Neural progenitor cell (in vitro differentiated cells): ENCODE data around the gene ABHD2. TPM values are rescaled to one million over a fixed set of nuclear protein-coding genes. Genes with fewer than 3 reads are reported as not detected.

Experiments used
- DNase-seq: peaks from one replicate; pipeline ENCODE4 v3.0.0-alpha.2; 2016; ENCODE audit warnings: low spot score
- H2AFZ ChIP-seq: fragments of 200-600 bp; sonication (generic); replicated peaks from 2 replicates; pipeline ENCODE4 v1.6.1; 2016; ENCODE audit warnings: antibody characterized with exemption
- H3F3A ChIP-seq: fragments of 200-600 bp; sonication (generic); 2 replicates; pipeline ENCODE4 v1.6.1; 2016; ENCODE audit warnings: antibody characterized with exemption, low read depth
- H3K27ac ChIP-seq: fragments of 200-600 bp; sonication (generic); 2 replicates; pipeline ENCODE4 v1.5.1; 2016; ENCODE audit warnings: mild to moderate bottlenecking
- H3K27me3 ChIP-seq: fragments of 200-600 bp; sonication (generic); 2 replicates; pipeline ENCODE4 v1.6.1; 2016; ENCODE audit warnings: mild to moderate bottlenecking, moderate library complexity
- H3K36me3 ChIP-seq: fragments of 200-600 bp; sonication (generic); 2 replicates; pipeline ENCODE4 v1.5.1; 2016
- H3K4me1 ChIP-seq: fragments of 200-600 bp; sonication (generic); 2 replicates; pipeline ENCODE4 v1.6.1; 2016; ENCODE audit warnings: mixed run types
- H3K4me2 ChIP-seq: fragments of 200-600 bp; sonication (generic); 2 replicates; pipeline ENCODE4 v1.6.1; 2016
- H3K4me3 ChIP-seq: fragments of 200-600 bp; sonication (generic); 2 replicates; pipeline ENCODE4 v1.5.1; 2016
- H3K79me2 ChIP-seq: fragments of 200-600 bp; sonication (generic); 2 replicates; pipeline ENCODE4 v1.6.1; 2016; ENCODE audit warnings: low read depth
- H3K9ac ChIP-seq: fragments of 200-600 bp; sonication (generic); 2 replicates; pipeline ENCODE4 v1.6.1; 2016
- H3K9me3 ChIP-seq: fragments of 200-600 bp; sonication (generic); 2 replicates; pipeline ENCODE4 v1.5.1; 2016; ENCODE audit warnings: low read depth
- H4K20me1 ChIP-seq: fragments of 200-600 bp; sonication (generic); 2 replicates; pipeline ENCODE4 v1.6.1; 2016; ENCODE audit warnings: low read depth
- H3K27ac Mint-ChIP-seq: 3 replicates; pipeline ENCODE4 v1.8.0; 2021; ENCODE audit warnings: mixed read lengths
- H3K27me3 Mint-ChIP-seq: 2 replicates; pipeline ENCODE4 v1.8.0; 2022; ENCODE audit warnings: low read depth, mild to moderate bottlenecking, inconsistent platforms, moderate library complexity, mixed read lengths; ENCODE audit not compliant: insufficient read depth
- H3K36me3 Mint-ChIP-seq: 3 replicates; pipeline ENCODE4 v1.8.0; 2021; ENCODE audit warnings: mixed read lengths
- H3K4me1 Mint-ChIP-seq: 3 replicates; pipeline ENCODE4 v1.8.0; 2021; ENCODE audit warnings: mixed read lengths
- H3K4me3 Mint-ChIP-seq: 3 replicates; pipeline ENCODE4 v1.8.0; 2021; ENCODE audit warnings: mild to moderate bottlenecking, moderate library complexity, mixed read lengths
- H3K9me3 Mint-ChIP-seq: 3 replicates; pipeline ENCODE4 v1.8.0; 2020; ENCODE audit warnings: mixed read lengths
- EZH2 ChIP-seq: fragments of 200-600 bp; sonication (generic); IDR thresholded peaks from 2 replicates; pipeline ENCODE4 v1.6.1; 2017; ENCODE audit warnings: antibody characterized with exemption, mild to moderate bottlenecking, moderate library complexity
- EZH2phosphoT487 ChIP-seq: fragments of 200-600 bp; sonication (generic); IDR thresholded peaks from 2 replicates; pipeline ENCODE4 v1.6.1; 2017; ENCODE audit warnings: antibody characterized with exemption
- total RNA-seq: library from RNA; depleted of rRNA; stranded (reverse); fragments of >200 nt; gene quantifications from 2 replicates; pipeline ENCODE4 v1.2.3, GENCODE V29; 2015; ENCODE audit warnings: low replicate concordance
- TF ChIP-seq, protein P1 (sequence below): fragments of 200-600 bp; sonication (generic); IDR thresholded peaks from 2 replicates; pipeline ENCODE4 v1.5.1; 2017; ENCODE audit warnings: antibody characterized with exemption, mild to moderate bottlenecking

The ABHD2 gene
- total RNA-seq, 1 donor from 2014 or later, result 10.9 TPM

DNA sequence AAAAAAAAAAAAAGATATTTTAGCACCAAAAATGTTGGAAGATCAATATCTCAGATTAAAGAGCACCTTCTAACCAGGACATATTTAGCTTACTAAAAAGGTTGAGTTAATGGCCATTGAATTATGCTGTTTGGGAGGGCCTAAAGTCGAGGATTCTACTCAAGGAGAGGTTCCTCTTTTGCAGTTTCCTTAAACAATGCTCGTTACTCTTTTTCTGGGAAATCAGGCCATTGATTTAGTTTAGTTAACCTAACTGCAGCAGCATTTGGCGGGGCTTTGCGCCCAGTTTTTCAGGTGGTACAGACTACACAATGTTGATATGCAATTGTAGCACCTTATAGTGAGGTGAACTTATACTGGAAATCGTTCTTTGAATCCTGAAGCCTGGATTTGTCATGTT, 6.8 kb downstream of the ABHD2 start:
- H3F3A ChIP-seq, result no peaks in the 10 kb centered on the region
- H3K4me1 ChIP-seq, result peaks cover 12% of the 10 kb centered on the region
- Mint-ChIP-seq H3K36me3 (no peaks in the 10 kb centered on the region), H3K27me3 (peaks cover 3% of the 10 kb centered on the region), H3K27ac (no peak overlapping the region), H3K4me3 (no peak overlapping the region), H3K9me3 (no peaks in the 10 kb centered on the region), H3K4me1 (peaks cover 20% of the 10 kb centered on the region)
- no peaks in the 10 kb centered on the region for H4K20me1 ChIP-seq
- DNase-seq, result no peak
- no peaks in the 10 kb centered on the region for H3K79me2 ChIP-seq
- H3K4me3 ChIP-seq, result no peak overlapping the region
- H3K36me3 ChIP-seq, result no peaks in the 10 kb centered on the region
- H3K9me3 ChIP-seq, result no peaks in the 10 kb centered on the region
- H3K27me3 ChIP-seq, result no peaks in the 10 kb centered on the region
- no peak overlapping the region for H3K9ac ChIP-seq
- H3K4me2 ChIP-seq, result no peak overlapping the region
- TF ChIP-seq, protein P1, sequence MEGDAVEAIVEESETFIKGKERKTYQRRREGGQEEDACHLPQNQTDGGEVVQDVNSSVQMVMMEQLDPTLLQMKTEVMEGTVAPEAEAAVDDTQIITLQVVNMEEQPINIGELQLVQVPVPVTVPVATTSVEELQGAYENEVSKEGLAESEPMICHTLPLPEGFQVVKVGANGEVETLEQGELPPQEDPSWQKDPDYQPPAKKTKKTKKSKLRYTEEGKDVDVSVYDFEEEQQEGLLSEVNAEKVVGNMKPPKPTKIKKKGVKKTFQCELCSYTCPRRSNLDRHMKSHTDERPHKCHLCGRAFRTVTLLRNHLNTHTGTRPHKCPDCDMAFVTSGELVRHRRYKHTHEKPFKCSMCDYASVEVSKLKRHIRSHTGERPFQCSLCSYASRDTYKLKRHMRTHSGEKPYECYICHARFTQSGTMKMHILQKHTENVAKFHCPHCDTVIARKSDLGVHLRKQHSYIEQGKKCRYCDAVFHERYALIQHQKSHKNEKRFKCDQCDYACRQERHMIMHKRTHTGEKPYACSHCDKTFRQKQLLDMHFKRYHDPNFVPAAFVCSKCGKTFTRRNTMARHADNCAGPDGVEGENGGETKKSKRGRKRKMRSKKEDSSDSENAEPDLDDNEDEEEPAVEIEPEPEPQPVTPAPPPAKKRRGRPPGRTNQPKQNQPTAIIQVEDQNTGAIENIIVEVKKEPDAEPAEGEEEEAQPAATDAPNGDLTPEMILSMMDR, result no peak
- TF ChIP-seq EZH2phosphoT487, result no peak
- no peak for TF ChIP-seq EZH2
- H3K27ac ChIP-seq, result no peak overlapping the region
- H2AFZ ChIP-seq, result no peak overlapping the region

DNA sequence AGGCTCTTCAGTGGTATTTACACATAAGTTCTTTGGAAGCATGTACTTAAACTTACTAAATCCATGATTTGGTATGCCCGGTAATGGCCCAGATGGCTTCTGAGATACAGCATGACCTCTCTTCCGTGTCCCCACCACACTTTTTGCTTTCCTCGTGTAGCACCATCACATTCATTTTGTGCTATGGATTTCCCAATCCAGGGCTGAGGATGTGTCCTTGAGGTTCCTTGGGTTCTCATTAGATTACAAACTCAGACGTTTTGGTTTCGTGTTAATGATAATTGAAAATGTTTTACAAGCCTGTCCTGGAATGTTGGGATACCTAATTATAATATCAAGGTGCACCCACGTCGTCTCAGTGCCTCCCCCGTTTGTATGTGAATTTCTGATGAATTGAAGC, 7.3 kb downstream of the ABHD2 start:
- Mint-ChIP-seq H3K36me3 (no peaks in the 10 kb centered on the region), H3K27me3 (peaks cover 3% of the 10 kb centered on the region), H3K9me3 (no peaks in the 10 kb centered on the region), H3K4me3 (no peak overlapping the region), H3K27ac (no peak overlapping the region), H3K4me1 (peaks cover 16% of the 10 kb centered on the region)
- H2AFZ ChIP-seq, result no peak overlapping the region
- no peaks in the 10 kb centered on the region for H3F3A ChIP-seq
- H3K36me3 ChIP-seq, result no peaks in the 10 kb centered on the region
- TF ChIP-seq EZH2 (no peak), EZH2phosphoT487 (no peak)
- TF ChIP-seq, protein P1, result no peak
- no peak for DNase-seq
- no peak overlapping the region for H3K4me3 ChIP-seq
- H3K79me2 ChIP-seq, result no peaks in the 10 kb centered on the region
- H3K9ac ChIP-seq, result no peak overlapping the region
- H3K9me3 ChIP-seq, result no peaks in the 10 kb centered on the region
- H3K27me3 ChIP-seq, result no peaks in the 10 kb centered on the region
- no peak overlapping the region for H3K4me2 ChIP-seq
- H4K20me1 ChIP-seq, result no peaks in the 10 kb centered on the region
- no peak overlapping the region for H3K27ac ChIP-seq
- H3K4me1 ChIP-seq, result peaks cover 12% of the 10 kb centered on the region

DNA sequence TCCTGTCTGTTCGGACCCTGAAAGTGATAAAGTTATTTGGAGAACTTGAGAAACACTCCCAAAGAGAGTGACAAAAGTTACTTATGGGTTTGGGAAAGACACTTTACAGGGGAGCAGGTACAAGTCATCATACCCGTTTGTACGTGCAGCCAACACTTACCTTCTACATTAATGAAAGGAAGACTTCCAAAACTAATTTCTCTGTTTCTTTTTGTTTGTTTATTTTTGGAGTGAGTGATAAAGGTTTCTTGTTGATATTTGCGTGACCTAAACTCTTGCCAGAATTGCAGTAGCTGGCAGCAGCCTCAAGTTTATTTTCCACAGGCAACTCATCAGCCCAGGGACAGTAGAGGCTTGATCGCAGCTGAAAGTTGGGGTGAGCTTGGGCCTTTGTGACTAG, 8.4 kb downstream of the ABHD2 start:
- Histone ChIP-seq H4K20me1 (no peaks in the 10 kb centered on the region), H3K4me1 (peaks cover 12% of the 10 kb centered on the region), H3K9ac (no peak overlapping the region), H3K9me3 (no peaks in the 10 kb centered on the region), H3K4me3 (no peak overlapping the region), H3K27ac (no peak overlapping the region), H3K79me2 (no peaks in the 10 kb centered on the region), H2AFZ (no peak overlapping the region), H3K27me3 (no peaks in the 10 kb centered on the region), H3K4me2 (no peak overlapping the region), H3K36me3 (no peaks in the 10 kb centered on the region), H3F3A (no peaks in the 10 kb centered on the region)
- Mint-ChIP-seq H3K27ac (no peak overlapping the region), H3K27me3 (peaks cover 3% of the 10 kb centered on the region), H3K9me3 (no peaks in the 10 kb centered on the region), H3K4me1 (peaks cover 8% of the 10 kb centered on the region), H3K36me3 (no peaks in the 10 kb centered on the region), H3K4me3 (no peak overlapping the region)
- no peak for DNase-seq
- TF ChIP-seq EZH2 (no peak), EZH2phosphoT487 (no peak)
- TF ChIP-seq, protein P1, result no peak

DNA sequence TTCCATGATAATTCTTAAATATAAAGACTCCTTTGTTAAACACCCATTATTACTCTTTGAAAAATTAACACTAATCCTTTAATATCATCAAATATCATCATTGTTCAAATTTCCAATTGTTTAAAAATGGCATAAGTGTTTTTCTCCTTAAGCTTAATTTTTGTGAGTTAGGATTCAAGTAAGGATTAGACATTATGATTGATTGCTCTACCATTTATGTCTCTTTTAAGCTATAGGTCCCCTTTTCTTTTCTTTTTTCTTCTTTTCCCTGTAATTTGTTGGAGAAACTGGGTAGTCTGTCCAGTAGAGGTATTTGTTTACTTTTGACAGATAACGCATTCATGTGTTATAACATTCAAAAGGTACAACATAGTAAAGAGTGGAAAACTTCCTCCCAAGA, 9.1 kb downstream of the ABHD2 start:
- Mint-ChIP-seq H3K27me3 (peaks cover 3% of the 10 kb centered on the region), H3K36me3 (no peaks in the 10 kb centered on the region), H3K4me1 (peaks cover 5% of the 10 kb centered on the region), H3K27ac (no peak overlapping the region), H3K9me3 (no peaks in the 10 kb centered on the region), H3K4me3 (no peak overlapping the region)
- H3K9ac ChIP-seq, result no peak overlapping the region
- no peaks in the 10 kb centered on the region for H4K20me1 ChIP-seq
- no peak overlapping the region for H3K27ac ChIP-seq
- no peak for TF ChIP-seq EZH2phosphoT487
- TF ChIP-seq, protein P1, result no peak
- TF ChIP-seq EZH2, result no peak
- no peaks in the 10 kb centered on the region for H3K36me3 ChIP-seq
- H2AFZ ChIP-seq, result no peak overlapping the region
- no peaks in the 10 kb centered on the region for H3K27me3 ChIP-seq
- H3F3A ChIP-seq, result no peaks in the 10 kb centered on the region
- no peaks in the 10 kb centered on the region for H3K79me2 ChIP-seq
- no peak overlapping the region for H3K4me2 ChIP-seq
- H3K4me3 ChIP-seq, result no peak overlapping the region
- no peak for DNase-seq
- H3K4me1 ChIP-seq, result peaks cover 6% of the 10 kb centered on the region
- no peaks in the 10 kb centered on the region for H3K9me3 ChIP-seq
